ENCODE data around the gene ATG13. TPM values are rescaled to one million over a fixed set of nuclear protein-coding genes. Genes with fewer than 3 reads are reported as not detected.
A peak's percentile ranks its signal among the peaks of the same experiment; 100 is the strongest.

The ATG13 gene
- total RNA-seq, 2 experiments from 2014 or later, result 64.0 to 72.9 TPM

GRCh38 chr11:46640036-46640788 lies 22.9 kb downstream of the ATG13 start:
- Mint-ChIP-seq H3K4me1 (peaks cover 8% of the 10 kb centered on the region), H3K27ac (no peak overlapping the region), H3K27me3 (no peaks in the 10 kb centered on the region), H3K36me3 (peaks cover 33% of the 10 kb centered on the region), H3K4me3 (no peak overlapping the region), H3K9me3 (ENCODE audit: low read depth) (peaks cover 2% of the 10 kb centered on the region)
- DNase-seq, result no peak
- ATAC-seq, result no peak
- CTCF ChIA-PET, result no interaction called here

- DNase-seq (no peak), ATAC-seq (no peak)
- CTCF ChIA-PET, result interaction anchor here (0.6 to 1.5 kb wide), 2 partner anchors 12 to 1079 kb away, joined by 3 to 5 read pairs; no protein-coding TSS in a partner anchor
- no peak overlapping the region for H3K27ac Mint-ChIP-seq
- H3K4me3 Mint-ChIP-seq, result no peak overlapping the region
- peaks cover 41% of the 10 kb centered on the region for H3K36me3 Mint-ChIP-seq
- H3K27me3 Mint-ChIP-seq, result no peaks in the 10 kb centered on the region
- peaks cover 2% of the 10 kb centered on the region for H3K9me3 Mint-ChIP-seq (ENCODE audit: low read depth)
- peaks cover 8% of the 10 kb centered on the region for H3K4me1 Mint-ChIP-seq
Observed at GRCh38 chr11:46641639-46642038, 24.3 kb downstream of the ATG13 start.

- peaks cover 2% of the 10 kb centered on the region for H3K9me3 Mint-ChIP-seq (ENCODE audit: low read depth)
- no peaks in the 10 kb centered on the region for H3K27me3 Mint-ChIP-seq
- peaks cover 42% of the 10 kb centered on the region for H3K36me3 Mint-ChIP-seq
- ATAC-seq (no peak), DNase-seq (no peak)
- no peak overlapping the region for H3K27ac Mint-ChIP-seq
- CTCF ChIA-PET, result interaction anchor here (1.5 kb wide), 1 partner anchor 11 kb away, joined by 5 read pairs; no protein-coding TSS in a partner anchor
- H3K4me3 Mint-ChIP-seq, result no peak overlapping the region
- H3K4me1 Mint-ChIP-seq, result peaks cover 8% of the 10 kb centered on the region
Observed at GRCh38 chr11:46642627-46643335, 25.4 kb downstream of the ATG13 start.

- ATAC-seq (no peak), DNase-seq (no peak)
- CTCF ChIA-PET, result no interaction called here
- no peaks in the 10 kb centered on the region for H3K27me3 Mint-ChIP-seq
- H3K9me3 Mint-ChIP-seq (ENCODE audit: low read depth), result peaks cover 2% of the 10 kb centered on the region
- H3K27ac Mint-ChIP-seq, result no peak overlapping the region
- no peak overlapping the region for H3K4me3 Mint-ChIP-seq
- H3K36me3 Mint-ChIP-seq, result peaks cover 40% of the 10 kb centered on the region
- H3K4me1 Mint-ChIP-seq, result peaks cover 8% of the 10 kb centered on the region
Observed at GRCh38 chr11:46643531-46643930, 26.2 kb downstream of the ATG13 start.

- CTCF ChIA-PET, result no interaction called here
- ATAC-seq, result no peak
- no peak for DNase-seq
- Mint-ChIP-seq H3K36me3 (peaks cover 38% of the 10 kb centered on the region), H3K27me3 (no peaks in the 10 kb centered on the region), H3K27ac (no peak overlapping the region), H3K4me1 (peaks cover 8% of the 10 kb centered on the region), H3K4me3 (no peak overlapping the region), H3K9me3 (ENCODE audit: low read depth) (peaks cover 2% of the 10 kb centered on the region)
Observed at GRCh38 chr11:46643986-46644385, 26.6 kb downstream of the ATG13 start.

- Mint-ChIP-seq H3K4me3 (no peak overlapping the region), H3K27me3 (no peaks in the 10 kb centered on the region), H3K36me3 (peaks cover 21% of the 10 kb centered on the region), H3K9me3 (ENCODE audit: low read depth) (no peaks in the 10 kb centered on the region), H3K27ac (peak overlapping the region; percentile 25), H3K4me1 (no peaks in the 10 kb centered on the region)
- ATAC-seq (no peak), DNase-seq (no peak)
- CTCF ChIA-PET, result interaction anchor here (0.8 kb wide), 1 partner anchor 14 kb away, joined by 3 read pairs; no protein-coding TSS in a partner anchor
Observed at GRCh38 chr11:46649180-46649738, 31.9 kb downstream of the ATG13 start.

- DNase-seq (no peak), ATAC-seq (no peak)
- H3K36me3 Mint-ChIP-seq, result peaks cover 19% of the 10 kb centered on the region
- H3K27me3 Mint-ChIP-seq, result no peaks in the 10 kb centered on the region
- CTCF ChIA-PET, result interaction anchor here (1.3 kb wide), 1 partner anchor 303 kb away, joined by 3 read pairs; no protein-coding TSS in a partner anchor
- no peak overlapping the region for H3K27ac Mint-ChIP-seq
- peaks cover 8% of the 10 kb centered on the region for H3K4me1 Mint-ChIP-seq
- no peak overlapping the region for H3K4me3 Mint-ChIP-seq
- H3K9me3 Mint-ChIP-seq (ENCODE audit: low read depth), result no peaks in the 10 kb centered on the region
Observed at GRCh38 chr11:46655631-46656030, 38.3 kb downstream of the ATG13 start.

- ATAC-seq (no peak), DNase-seq (no peak)
- no peak overlapping the region for H3K4me3 Mint-ChIP-seq
- CTCF ChIA-PET, result no interaction called here
- no peak overlapping the region for H3K27ac Mint-ChIP-seq
- H3K4me1 Mint-ChIP-seq, result peaks cover 8% of the 10 kb centered on the region
- H3K27me3 Mint-ChIP-seq, result no peaks in the 10 kb centered on the region
- H3K9me3 Mint-ChIP-seq (ENCODE audit: low read depth), result no peaks in the 10 kb centered on the region
- H3K36me3 Mint-ChIP-seq, result peaks cover 19% of the 10 kb centered on the region
Observed at GRCh38 chr11:46657186-46657585, 39.8 kb downstream of the ATG13 start.

GRCh38 chr11:46658259-46658658 lies 40.9 kb downstream of the ATG13 start:
- peaks cover 20% of the 10 kb centered on the region for H3K36me3 Mint-ChIP-seq
- CTCF ChIA-PET, result no interaction called here

GRCh38 chr11:46659908-46660307 lies 42.6 kb downstream of the ATG13 start:
- H3K4me3 Mint-ChIP-seq, result no peak overlapping the region
- no peaks in the 10 kb centered on the region for H3K9me3 Mint-ChIP-seq (ENCODE audit: low read depth)
- H3K27ac Mint-ChIP-seq, result peak overlapping the region; percentile 3
- peaks cover 28% of the 10 kb centered on the region for H3K36me3 Mint-ChIP-seq
- H3K27me3 Mint-ChIP-seq, result no peaks in the 10 kb centered on the region
- peaks cover 8% of the 10 kb centered on the region for H3K4me1 Mint-ChIP-seq
- CTCF ChIA-PET, result interaction anchor here (0.9 to 1.4 kb wide), 3 partner anchors 28 to 171 kb away, joined by 3 to 4 read pairs (median 4); no protein-coding TSS in a partner anchor
- ATAC-seq (no peak), DNase-seq (no peak)

More at GRCh38 chr11:46658259-46658658, 40.9 kb downstream of the ATG13 start:
- Mint-ChIP-seq H3K27me3 (no peaks in the 10 kb centered on the region), H3K4me3 (no peak overlapping the region), H3K9me3 (ENCODE audit: low read depth) (no peaks in the 10 kb centered on the region), H3K4me1 (peaks cover 8% of the 10 kb centered on the region), H3K27ac (no peak overlapping the region)
- DNase-seq (no peak), ATAC-seq (no peak)

- Mint-ChIP-seq H3K4me1 (peaks cover 8% of the 10 kb centered on the region), H3K27ac (no peak overlapping the region), H3K36me3 (peaks cover 30% of the 10 kb centered on the region), H3K4me3 (no peak overlapping the region), H3K27me3 (no peaks in the 10 kb centered on the region), H3K9me3 (ENCODE audit: low read depth) (no peaks in the 10 kb centered on the region)
- DNase-seq (no peak), ATAC-seq (no peak)
- CTCF ChIA-PET, result interaction anchor here (0.6 to 0.9 kb wide), 2 partner anchors 9 to 51 kb away, joined by 3 read pairs; no protein-coding TSS in a partner anchor
Observed at GRCh38 chr11:46661836-46662235, 44.5 kb downstream of the ATG13 start.

GRCh38 chr11:46662366-46662765 lies 45.0 kb downstream of the ATG13 start:
- peaks cover 8% of the 10 kb centered on the region for H3K4me1 Mint-ChIP-seq
- no peaks in the 10 kb centered on the region for H3K27me3 Mint-ChIP-seq
- H3K4me3 Mint-ChIP-seq, result no peak overlapping the region
- CTCF ChIA-PET, result interaction anchor here (1.0 to 1.2 kb wide), 2 partner anchors 9 to 12 kb away, joined by 3 read pairs; no protein-coding TSS in a partner anchor
- no peaks in the 10 kb centered on the region for H3K9me3 Mint-ChIP-seq (ENCODE audit: low read depth)
- peaks cover 30% of the 10 kb centered on the region for H3K36me3 Mint-ChIP-seq
- no peak for DNase-seq
- no peak for ATAC-seq
- no peak overlapping the region for H3K27ac Mint-ChIP-seq

GRCh38 chr11:46663277-46663940 lies 46.1 kb downstream of the ATG13 start:
- no peak for ATAC-seq

More at GRCh38 chr11:46663277-46663940, 46.1 kb downstream of the ATG13 start:
- H3K4me3 Mint-ChIP-seq, result no peak overlapping the region
- no peaks in the 10 kb centered on the region for H3K9me3 Mint-ChIP-seq (ENCODE audit: low read depth)
- no peak for DNase-seq
- no peak overlapping the region for H3K27ac Mint-ChIP-seq
- H3K27me3 Mint-ChIP-seq, result no peaks in the 10 kb centered on the region
- H3K36me3 Mint-ChIP-seq, result peaks cover 26% of the 10 kb centered on the region
- peaks cover 8% of the 10 kb centered on the region for H3K4me1 Mint-ChIP-seq
- CTCF ChIA-PET, result interaction anchor here (0.7 to 1.2 kb wide), 3 partner anchors 11 to 14 kb away, joined by 3 read pairs; no protein-coding TSS in a partner anchor
